ENCODE results near the gene CDKN1B. TPM values are rescaled to one million over a fixed set of nuclear protein-coding genes. Genes with fewer than 3 reads are reported as not detected.
A peak's percentile ranks its signal among the peaks of the same experiment; 100 is the strongest.

Gene CDKN1B
- polyA plus RNA-seq, 2 donors = 17.5 to 26.2 TPM

DNA sequence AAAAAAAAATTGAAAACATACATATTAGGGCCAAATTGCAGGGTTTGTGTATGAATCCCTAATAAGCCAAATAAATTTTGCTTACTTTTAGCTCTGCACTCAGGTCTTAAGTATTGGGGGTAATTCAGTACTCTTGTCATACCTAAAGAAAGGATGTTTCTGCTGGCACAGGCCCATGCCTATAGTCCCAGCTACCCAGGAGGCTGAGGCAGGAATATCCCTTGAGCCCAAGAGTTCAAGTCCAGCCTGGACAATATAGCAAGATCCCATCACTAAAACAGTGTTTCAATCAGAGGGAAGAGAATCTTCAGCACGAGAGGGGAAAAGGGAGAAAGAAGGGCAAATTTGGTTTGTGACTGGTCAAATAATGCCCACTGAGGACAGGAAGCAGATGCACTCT lies 17.8 kb upstream of the CDKN1B start:
- 85 to 89% methylated on average over 1 of the region's 1 CpG for WGBS, 2 donors
- Histone ChIP-seq H3K27ac (ENCODE audit: low read depth in 2 of 2, low read length in 1 of 2) (no peak overlapping the region), H3K27me3 (ENCODE audit: control insufficient read depth in 1 of 2, insufficient read depth in 2 of 2, low read length in 2 of 2) (no peaks in the 10 kb centered on the region), H3K36me3 (ENCODE audit: control insufficient read depth in 2 of 2, insufficient read depth in 2 of 2, low read length in 1 of 2) (no peaks in the 10 kb centered on the region), H3K9me3 (ENCODE audit: control insufficient read depth in 2 of 2, insufficient read depth in 1 of 2, low read depth in 1 of 2, low read length in 1 of 2) (no peaks in the 10 kb centered on the region), H3K4me1 (ENCODE audit: control insufficient read depth in 2 of 2, insufficient read depth in 2 of 2, low read length in 1 of 2) (no peaks in the 10 kb centered on the region), H3K4me3 (ENCODE audit: low read depth in 1 of 2, low read length in 2 of 2) (no peak overlapping the region)

DNA sequence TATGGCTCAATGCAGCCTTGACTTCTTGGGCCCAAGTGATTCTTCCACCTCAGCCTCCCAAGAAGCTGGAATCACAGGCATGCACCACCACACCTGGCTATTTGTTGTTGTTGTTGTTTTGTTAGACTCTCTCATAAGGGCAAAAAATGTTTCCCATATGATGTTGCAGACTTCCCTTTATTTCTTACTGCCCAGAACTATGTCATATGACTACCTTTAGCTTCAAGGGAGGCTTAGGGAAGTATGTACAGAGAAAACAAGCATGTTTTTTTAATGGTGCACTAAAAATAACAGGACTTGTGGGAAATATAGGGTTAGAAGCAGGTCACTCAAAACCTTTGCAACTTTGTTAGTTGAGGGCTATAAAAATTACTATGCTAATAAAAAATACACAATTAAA lies 16.9 kb upstream of the CDKN1B start:
- no peaks in the 10 kb centered on the region for H3K4me1 ChIP-seq (ENCODE audit: control insufficient read depth in 2 of 2, insufficient read depth in 2 of 2, low read length in 1 of 2)
- H3K27me3 ChIP-seq (ENCODE audit: control insufficient read depth in 1 of 2, insufficient read depth in 2 of 2, low read length in 2 of 2) = no peaks in the 10 kb centered on the region
- no peaks in the 10 kb centered on the region for H3K9me3 ChIP-seq (ENCODE audit: control insufficient read depth in 2 of 2, insufficient read depth in 1 of 2, low read depth in 1 of 2, low read length in 1 of 2)
- H3K36me3 ChIP-seq (ENCODE audit: control insufficient read depth in 2 of 2, insufficient read depth in 2 of 2, low read length in 1 of 2) = no peaks in the 10 kb centered on the region
- no peak overlapping the region for H3K4me3 ChIP-seq (ENCODE audit: low read depth in 1 of 2, low read length in 2 of 2)
- H3K27ac ChIP-seq (ENCODE audit: low read depth in 2 of 2, low read length in 1 of 2) = no peak overlapping the region

DNA sequence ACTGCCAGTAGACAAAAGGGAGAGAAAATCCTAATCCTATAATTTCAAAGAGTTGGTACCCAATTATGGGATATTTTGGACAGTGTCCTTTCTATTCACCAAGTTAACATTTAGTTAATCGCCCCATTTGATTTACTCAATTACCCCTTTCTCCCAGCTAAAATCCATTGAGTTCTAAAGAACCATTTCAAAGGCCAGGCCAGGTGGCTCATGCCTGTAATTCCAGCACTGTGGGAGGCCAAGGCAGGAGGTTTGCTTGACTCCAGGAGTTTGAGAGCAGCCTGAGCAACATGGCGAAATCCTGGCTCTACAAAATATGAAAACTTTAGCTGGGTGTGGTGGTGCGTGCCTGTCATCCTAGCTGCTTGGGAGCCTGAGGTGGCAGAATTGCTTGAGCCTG lies 15.7 kb upstream of the CDKN1B start:
- Histone ChIP-seq H3K9me3 (ENCODE audit: control insufficient read depth in 2 of 2, insufficient read depth in 1 of 2, low read depth in 1 of 2, low read length in 1 of 2) (no peaks in the 10 kb centered on the region), H3K36me3 (ENCODE audit: control insufficient read depth in 2 of 2, insufficient read depth in 2 of 2, low read length in 1 of 2) (no peaks in the 10 kb centered on the region), H3K27ac (ENCODE audit: low read depth in 2 of 2, low read length in 1 of 2) (no peak overlapping the region), H3K27me3 (ENCODE audit: control insufficient read depth in 1 of 2, insufficient read depth in 2 of 2, low read length in 2 of 2) (no peaks in the 10 kb centered on the region), H3K4me1 (ENCODE audit: control insufficient read depth in 2 of 2, insufficient read depth in 2 of 2, low read length in 1 of 2) (no peaks in the 10 kb centered on the region), H3K4me3 (ENCODE audit: low read depth in 1 of 2, low read length in 2 of 2) (no peak overlapping the region)
- 96% methylated on average over 3 of the region's 3 CpGs for whole genome bisulfite sequencing, 2 donors

DNA sequence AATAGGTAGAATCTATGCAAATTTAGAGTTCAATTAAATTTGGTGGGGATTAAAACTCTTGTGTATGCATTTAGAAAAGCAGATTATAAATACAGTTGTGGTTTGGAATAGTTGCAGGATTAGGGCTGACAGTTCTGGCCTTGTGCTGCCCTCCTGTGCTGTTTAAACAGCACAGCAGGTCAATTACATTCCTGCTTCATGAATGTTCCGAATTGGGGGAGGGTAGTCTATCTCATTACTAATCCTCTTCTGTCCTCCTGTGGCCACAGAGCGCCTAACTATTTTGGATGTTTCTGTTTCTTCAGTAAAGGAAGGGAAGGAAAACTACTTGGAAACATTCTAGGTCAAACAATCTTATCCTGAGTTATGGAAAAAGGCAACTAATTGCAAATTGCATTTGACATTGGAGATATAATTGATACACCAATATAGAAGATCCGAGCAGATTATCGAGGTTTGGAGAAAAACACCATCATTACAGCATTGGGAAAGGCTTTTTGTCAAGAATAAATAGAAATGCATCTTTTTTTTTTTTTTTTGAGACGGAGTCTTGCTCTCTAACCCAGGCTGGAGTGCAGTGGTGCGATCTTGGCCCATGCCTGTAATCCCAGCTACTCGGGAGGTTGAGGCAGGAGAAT lies 12.5 kb upstream of the CDKN1B start:
- no peak overlapping the region for H3K27ac ChIP-seq (ENCODE audit: low read depth in 2 of 2, low read length in 1 of 2)

DNA sequence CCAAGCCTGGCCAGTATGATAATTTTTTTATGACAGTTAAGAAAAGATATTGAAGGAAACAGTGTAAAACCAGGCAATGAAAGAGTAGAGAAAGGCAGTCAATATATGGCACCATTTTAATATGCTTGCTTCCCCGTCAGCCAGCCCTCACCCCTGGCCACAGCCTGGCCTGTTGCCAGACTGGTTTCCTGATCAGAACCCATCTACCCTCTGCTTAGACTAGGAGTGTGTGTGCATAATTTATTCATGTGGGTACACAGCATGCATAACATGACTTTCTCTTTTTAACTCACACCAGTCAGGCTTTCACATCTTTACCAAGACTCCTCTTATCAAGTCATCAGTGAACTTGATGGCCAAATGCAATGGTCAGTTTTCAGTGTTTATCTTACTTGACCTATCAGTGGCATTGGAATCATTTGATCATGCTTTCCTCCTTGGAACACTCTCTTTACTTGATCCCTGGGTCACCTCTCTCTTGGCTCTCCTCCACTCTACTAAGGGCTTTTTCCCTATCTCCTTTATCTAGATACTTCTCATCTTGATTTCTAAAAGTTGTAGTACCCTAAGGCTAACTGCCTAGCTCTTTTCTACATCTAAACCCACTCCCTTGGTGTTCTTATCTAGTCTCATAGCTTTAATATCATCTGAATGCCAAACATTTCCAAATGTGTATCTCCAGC lies 11.2 kb upstream of the CDKN1B start:
- Histone ChIP-seq H3K9me3 (ENCODE audit: control insufficient read depth in 2 of 2, insufficient read depth in 1 of 2, low read depth in 1 of 2, low read length in 1 of 2) (no peaks in the 10 kb centered on the region), H3K27me3 (ENCODE audit: control insufficient read depth in 1 of 2, insufficient read depth in 2 of 2, low read length in 2 of 2) (no peaks in the 10 kb centered on the region), H3K36me3 (ENCODE audit: control insufficient read depth in 2 of 2, insufficient read depth in 2 of 2, low read length in 1 of 2) (no peaks in the 10 kb centered on the region), H3K27ac (ENCODE audit: low read depth in 2 of 2, low read length in 1 of 2) (no peak overlapping the region), H3K4me1 (ENCODE audit: control insufficient read depth in 2 of 2, insufficient read depth in 2 of 2, low read length in 1 of 2) (no peaks in the 10 kb centered on the region), H3K4me3 (ENCODE audit: low read depth in 1 of 2, low read length in 2 of 2) (no peak overlapping the region)
- WGBS, 2 donors = 59% methylated on average over 1 of the region's 1 CpG

More for the DNA sequence above, 12.5 kb upstream of the CDKN1B start:
- H3K9me3 ChIP-seq (ENCODE audit: control insufficient read depth in 2 of 2, insufficient read depth in 1 of 2, low read depth in 1 of 2, low read length in 1 of 2) = no peaks in the 10 kb centered on the region
- no peaks in the 10 kb centered on the region for H3K36me3 ChIP-seq (ENCODE audit: control insufficient read depth in 2 of 2, insufficient read depth in 2 of 2, low read length in 1 of 2)
- no peaks in the 10 kb centered on the region for H3K27me3 ChIP-seq (ENCODE audit: control insufficient read depth in 1 of 2, insufficient read depth in 2 of 2, low read length in 2 of 2)
- H3K4me1 ChIP-seq (ENCODE audit: control insufficient read depth in 2 of 2, insufficient read depth in 2 of 2, low read length in 1 of 2) = no peaks in the 10 kb centered on the region
- 49% methylated on average over 7 of the region's 7 CpGs for WGBS, 2 donors
- no peak overlapping the region for H3K4me3 ChIP-seq (ENCODE audit: low read depth in 1 of 2, low read length in 2 of 2)

DNA sequence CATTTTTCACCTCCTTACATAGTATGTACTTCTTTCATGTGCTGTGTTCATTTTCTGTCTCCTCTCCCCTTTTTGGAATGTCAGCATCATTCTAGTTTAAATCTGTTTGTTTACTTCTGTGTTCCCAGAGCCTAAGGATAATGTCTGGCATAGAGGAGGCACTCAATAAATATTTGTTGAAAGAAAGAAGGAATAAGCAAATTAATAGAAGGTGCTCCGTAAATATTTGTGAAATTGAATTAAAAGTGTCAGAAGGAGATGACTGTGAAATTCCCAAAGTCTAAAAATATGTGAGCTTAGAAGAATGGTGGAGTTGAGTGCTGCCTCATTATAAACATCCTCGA lies 3.3 kb upstream of the CDKN1B start:
- 7 to 9% methylated on average over 2 of the region's 2 CpGs for WGBS, 2 donors
- Histone ChIP-seq H3K27me3 (ENCODE audit: control insufficient read depth in 1 of 2, insufficient read depth in 2 of 2, low read length in 2 of 2) (no peaks in the 10 kb centered on the region), H3K36me3 (ENCODE audit: control insufficient read depth in 2 of 2, insufficient read depth in 2 of 2, low read length in 1 of 2) (no peaks in the 10 kb centered on the region), H3K27ac (ENCODE audit: low read depth in 2 of 2, low read length in 1 of 2) (peak overlapping the region; percentile 93 to 99), H3K4me3 (ENCODE audit: low read depth in 1 of 2, low read length in 2 of 2) (peak overlapping the region; percentile 23 to 53), H3K9me3 (ENCODE audit: control insufficient read depth in 2 of 2, insufficient read depth in 1 of 2, low read depth in 1 of 2, low read length in 1 of 2) (no peaks in the 10 kb centered on the region), H3K4me1 (ENCODE audit: control insufficient read depth in 2 of 2, insufficient read depth in 2 of 2, low read length in 1 of 2) (no peaks in the 10 kb centered on the region)

DNA sequence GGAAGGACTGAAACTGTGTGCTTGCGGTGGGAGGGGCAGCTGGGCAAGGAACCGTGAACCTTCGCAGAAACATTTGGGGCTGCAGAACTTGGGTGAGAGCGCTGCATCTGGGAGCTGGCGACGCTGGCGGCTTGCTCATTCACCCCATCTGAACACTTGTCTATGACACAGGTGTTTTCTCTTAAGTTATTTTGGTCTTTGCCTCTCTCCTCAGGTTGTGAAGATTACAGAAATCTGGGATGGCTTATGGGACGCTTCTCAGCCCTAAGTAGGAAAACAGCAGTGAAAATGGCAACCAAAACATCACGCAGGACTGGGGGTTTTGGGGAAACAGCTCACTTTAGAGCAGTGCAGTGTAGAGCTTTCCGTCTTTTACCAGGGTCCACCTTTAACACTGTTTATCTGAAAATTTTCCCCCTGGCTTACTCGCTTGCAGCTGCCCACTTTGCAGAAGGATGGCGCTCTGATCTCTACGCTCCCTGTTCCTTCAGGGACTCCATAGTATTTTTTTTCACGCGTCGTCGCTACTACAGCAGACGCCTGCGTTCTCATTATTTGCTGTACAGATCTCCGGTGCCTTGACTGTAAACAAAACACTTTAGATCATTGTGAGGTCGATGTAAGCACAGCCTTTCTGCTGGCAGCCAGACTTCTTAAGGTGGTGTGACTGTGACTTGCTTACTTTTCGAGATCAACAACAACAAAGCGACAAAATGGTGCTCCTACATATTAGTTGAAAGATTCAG lies 2.7 kb upstream of the CDKN1B start:
- Histone ChIP-seq H3K4me3 (ENCODE audit: low read depth in 1 of 2, low read length in 2 of 2) (peak overlapping the region; percentile 23 to 53), H3K27me3 (ENCODE audit: control insufficient read depth in 1 of 2, insufficient read depth in 2 of 2, low read length in 2 of 2) (no peaks in the 10 kb centered on the region), H3K4me1 (ENCODE audit: control insufficient read depth in 2 of 2, insufficient read depth in 2 of 2, low read length in 1 of 2) (no peaks in the 10 kb centered on the region), H3K36me3 (ENCODE audit: control insufficient read depth in 2 of 2, insufficient read depth in 2 of 2, low read length in 1 of 2) (no peaks in the 10 kb centered on the region), H3K9me3 (ENCODE audit: control insufficient read depth in 2 of 2, insufficient read depth in 1 of 2, low read depth in 1 of 2, low read length in 1 of 2) (no peaks in the 10 kb centered on the region), H3K27ac (ENCODE audit: low read depth in 2 of 2, low read length in 1 of 2) (peak overlapping the region; percentile 93 to 99)
- WGBS, 2 donors = 10 to 11% methylated on average over 23 of the region's 23 CpGs

DNA sequence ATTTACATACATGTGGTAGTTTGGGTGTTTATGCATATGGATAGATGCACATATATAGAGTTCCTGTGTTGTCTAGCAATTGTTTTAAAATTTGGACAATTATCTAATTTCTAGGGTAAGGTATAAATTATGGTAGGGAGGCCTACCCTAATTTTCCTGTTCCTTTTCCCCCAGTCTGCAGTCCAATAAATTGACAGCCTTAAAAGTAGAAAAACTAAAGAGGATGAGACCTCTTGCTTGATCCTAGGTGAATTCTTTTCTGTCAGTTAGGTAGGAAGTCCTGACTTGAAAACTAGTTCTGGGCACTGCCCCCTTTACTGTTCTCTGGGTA lies 2.1 kb upstream of the CDKN1B start:
- no peaks in the 10 kb centered on the region for H3K4me1 ChIP-seq (ENCODE audit: control insufficient read depth in 2 of 2, insufficient read depth in 2 of 2, low read length in 1 of 2)
- no peaks in the 10 kb centered on the region for H3K36me3 ChIP-seq (ENCODE audit: control insufficient read depth in 2 of 2, insufficient read depth in 2 of 2, low read length in 1 of 2)
- H3K4me3 ChIP-seq (ENCODE audit: low read depth in 1 of 2, low read length in 2 of 2) = peak overlapping the region in 1 of 2 donors; percentile 11
- H3K9me3 ChIP-seq (ENCODE audit: control insufficient read depth in 2 of 2, insufficient read depth in 1 of 2, low read depth in 1 of 2, low read length in 1 of 2) = no peaks in the 10 kb centered on the region
- no peaks in the 10 kb centered on the region for H3K27me3 ChIP-seq (ENCODE audit: control insufficient read depth in 1 of 2, insufficient read depth in 2 of 2, low read length in 2 of 2)
- H3K27ac ChIP-seq (ENCODE audit: low read depth in 2 of 2, low read length in 1 of 2) = peak overlapping the region; percentile 93 to 99

DNA sequence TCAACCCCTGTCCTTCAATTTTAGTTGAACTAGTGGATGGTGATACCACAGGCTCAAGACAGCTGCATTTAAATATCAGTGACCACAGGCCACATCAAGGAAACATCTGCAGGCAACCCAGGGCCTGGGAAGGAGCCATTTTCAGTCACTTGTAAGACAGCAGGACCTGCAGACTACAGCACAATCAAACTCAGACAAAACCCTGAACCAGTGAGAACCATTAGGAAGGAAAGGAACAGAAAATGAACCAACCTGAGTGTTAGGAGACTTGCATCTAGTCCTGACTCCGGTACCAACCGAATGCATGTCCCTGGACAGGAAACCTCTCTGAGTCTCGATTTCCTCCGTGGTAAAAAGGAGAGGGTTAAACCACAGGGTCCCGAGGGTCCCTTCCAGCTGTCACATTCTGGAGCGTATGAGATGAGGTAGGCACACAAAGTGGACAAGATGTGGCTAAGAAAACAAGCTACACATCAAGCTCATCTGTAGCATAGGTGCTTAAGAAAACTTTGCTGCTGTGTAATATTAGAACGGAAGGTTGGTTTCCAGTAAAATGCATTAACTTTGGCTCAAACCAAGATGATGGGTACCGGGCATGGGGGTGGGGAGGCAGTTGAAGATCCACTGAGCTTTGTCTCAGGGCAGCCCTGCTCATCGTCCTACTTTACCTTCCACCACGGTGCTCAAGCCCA lies 1.6 kb upstream of the CDKN1B start:
- Histone ChIP-seq H3K27ac (ENCODE audit: low read depth in 2 of 2, low read length in 1 of 2) (peak overlapping the region; percentile 93 to 99), H3K9me3 (ENCODE audit: control insufficient read depth in 2 of 2, insufficient read depth in 1 of 2, low read depth in 1 of 2, low read length in 1 of 2) (no peaks in the 10 kb centered on the region), H3K4me1 (ENCODE audit: control insufficient read depth in 2 of 2, insufficient read depth in 2 of 2, low read length in 1 of 2) (no peaks in the 10 kb centered on the region), H3K4me3 (ENCODE audit: low read depth in 1 of 2, low read length in 2 of 2) (peak overlapping the region in 1 of 2 donors; percentile 99), H3K36me3 (ENCODE audit: control insufficient read depth in 2 of 2, insufficient read depth in 2 of 2, low read length in 1 of 2) (no peaks in the 10 kb centered on the region), H3K27me3 (ENCODE audit: control insufficient read depth in 1 of 2, insufficient read depth in 2 of 2, low read length in 2 of 2) (no peaks in the 10 kb centered on the region)
- 19 to 22% methylated on average over 10 of the region's 10 CpGs for WGBS, 2 donors

Measured in esophagus (tissue), 2 donors.